ENCODE data around the gene CCDC187.

CCDC187 gene

GRCh38 chr9:136297016-136297691 is 6.7 kb downstream of the CCDC187 start:
- DNase-seq, result no peak

- DNase-seq, result no peak
These were observed 7.4 kb downstream of the CCDC187 start for GRCh38 chr9:136296434-136297015.

GRCh38 chr9:136295542-136296433 is 8.1 kb downstream of the CCDC187 start:
- DNase-seq, result no peak

- no peak for DNase-seq
These were observed 8.8 kb downstream of the CCDC187 start for GRCh38 chr9:136295055-136295454.

DNA sequence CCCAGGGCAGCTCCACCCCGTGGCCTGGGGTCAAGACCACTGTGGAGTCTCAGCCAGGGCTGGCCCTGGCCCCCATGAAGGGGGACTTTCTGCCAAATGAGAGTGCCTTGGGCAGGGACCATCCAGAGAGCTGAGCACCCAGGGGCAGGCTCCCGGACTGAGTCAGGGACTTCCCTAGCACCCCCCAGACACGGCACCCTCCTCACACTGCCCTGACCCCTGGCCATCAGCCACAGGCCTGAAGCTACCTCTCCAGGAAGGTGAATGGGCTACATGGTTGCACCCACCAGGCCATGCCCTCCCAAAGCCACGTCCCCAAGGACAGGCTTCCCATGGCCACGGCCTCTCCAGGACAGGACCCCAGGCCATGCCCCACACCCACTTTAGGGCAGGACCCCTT is 9.5 kb downstream of the CCDC187 start:
- DNase-seq, result no peak

DNA sequence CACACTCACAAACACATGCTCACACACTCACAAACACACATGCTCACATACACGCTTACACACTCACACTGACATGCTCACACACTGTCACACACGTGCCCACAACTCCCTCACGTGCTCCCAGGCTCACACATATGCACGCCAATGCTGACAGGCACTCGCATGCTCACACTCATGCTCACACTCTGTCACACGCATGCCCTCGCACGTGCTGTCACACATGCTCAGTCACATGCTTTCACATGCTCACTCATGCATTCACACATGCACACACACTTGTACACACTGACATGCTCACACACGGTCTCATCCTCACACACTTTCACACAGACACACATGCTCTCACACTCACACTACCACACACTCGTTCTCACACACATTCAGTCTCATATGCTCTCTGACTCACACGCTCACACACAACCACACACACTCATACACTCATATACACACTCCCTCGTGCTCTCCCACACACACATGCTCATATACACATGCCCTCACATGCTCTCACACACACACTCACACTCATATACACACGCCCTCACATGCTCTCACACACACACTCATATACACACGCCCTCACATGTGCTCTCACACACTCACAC is 10.3 kb downstream of the CCDC187 start:
- no peak for DNase-seq

- DNase-seq, result peak in 1 of 2 experiments; percentile 62
These were observed 11.1 kb downstream of the CCDC187 start for GRCh38 chr9:136292591-136293448.

- DNase-seq, result no peak
These were observed 11.8 kb downstream of the CCDC187 start for GRCh38 chr9:136292026-136292538.

DNA sequence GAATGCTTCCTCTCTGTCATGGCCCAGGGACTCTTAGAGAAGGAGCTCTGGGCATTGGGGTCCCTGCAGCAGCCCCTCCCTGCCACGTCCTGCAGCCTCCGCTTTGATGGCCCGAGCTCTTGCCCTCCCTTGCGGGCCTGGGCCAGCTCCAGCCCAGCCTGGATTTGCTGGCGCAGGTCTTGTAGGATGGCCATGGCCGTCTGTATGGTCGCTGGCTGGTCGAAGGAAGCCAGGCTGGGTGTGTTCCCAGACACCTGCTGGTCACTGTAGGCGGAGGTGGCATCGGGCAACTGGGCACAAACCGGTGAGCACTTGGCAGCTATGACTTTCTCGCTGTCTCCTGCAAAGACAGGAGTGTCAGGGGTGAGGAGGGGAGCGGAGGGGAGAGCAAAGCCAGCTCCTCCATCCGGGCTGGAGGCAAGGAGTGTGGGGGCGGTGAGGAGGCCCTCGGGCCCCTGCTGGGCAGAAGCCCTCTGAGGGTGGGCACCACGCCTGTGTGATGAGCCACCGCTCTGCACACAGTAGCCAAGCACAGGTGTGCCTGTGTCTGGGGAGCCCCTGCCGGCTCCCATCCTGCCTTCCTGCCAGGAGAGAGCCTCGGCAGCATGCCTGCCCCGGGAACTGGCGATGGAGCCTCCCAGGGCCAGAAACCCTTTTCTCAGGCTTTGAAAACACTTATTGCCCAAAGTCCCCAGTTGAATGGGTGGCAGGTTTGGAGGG is 12.4 kb downstream of the CCDC187 start:
- DNase-seq, result no peak

DNA sequence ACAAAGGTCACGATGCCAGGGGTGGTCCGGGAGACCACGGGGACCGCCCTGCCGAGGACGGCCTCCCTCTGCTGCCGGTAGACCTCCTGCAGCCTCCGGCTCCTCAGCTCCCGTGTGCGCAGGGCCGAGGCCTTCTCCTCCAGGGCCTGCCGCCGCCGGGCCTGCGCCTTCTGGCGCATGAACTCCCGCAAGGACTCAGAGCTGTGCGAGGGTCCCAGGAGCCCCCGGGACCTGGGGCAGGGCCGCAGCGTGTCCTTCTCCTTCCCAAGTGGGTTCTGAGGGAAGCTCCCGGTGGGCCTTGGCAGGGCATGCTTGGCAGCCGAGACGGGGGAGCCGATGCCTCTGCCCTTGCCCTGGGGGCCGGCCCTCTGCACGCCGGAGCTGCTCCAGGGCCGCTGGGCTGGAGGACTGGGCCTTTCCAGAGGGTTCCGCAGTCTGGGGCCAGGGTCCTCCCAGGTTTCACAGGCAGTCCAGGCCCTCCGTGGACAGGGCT is 13.3 kb downstream of the CCDC187 start:
- no peak for DNase-seq

DNA sequence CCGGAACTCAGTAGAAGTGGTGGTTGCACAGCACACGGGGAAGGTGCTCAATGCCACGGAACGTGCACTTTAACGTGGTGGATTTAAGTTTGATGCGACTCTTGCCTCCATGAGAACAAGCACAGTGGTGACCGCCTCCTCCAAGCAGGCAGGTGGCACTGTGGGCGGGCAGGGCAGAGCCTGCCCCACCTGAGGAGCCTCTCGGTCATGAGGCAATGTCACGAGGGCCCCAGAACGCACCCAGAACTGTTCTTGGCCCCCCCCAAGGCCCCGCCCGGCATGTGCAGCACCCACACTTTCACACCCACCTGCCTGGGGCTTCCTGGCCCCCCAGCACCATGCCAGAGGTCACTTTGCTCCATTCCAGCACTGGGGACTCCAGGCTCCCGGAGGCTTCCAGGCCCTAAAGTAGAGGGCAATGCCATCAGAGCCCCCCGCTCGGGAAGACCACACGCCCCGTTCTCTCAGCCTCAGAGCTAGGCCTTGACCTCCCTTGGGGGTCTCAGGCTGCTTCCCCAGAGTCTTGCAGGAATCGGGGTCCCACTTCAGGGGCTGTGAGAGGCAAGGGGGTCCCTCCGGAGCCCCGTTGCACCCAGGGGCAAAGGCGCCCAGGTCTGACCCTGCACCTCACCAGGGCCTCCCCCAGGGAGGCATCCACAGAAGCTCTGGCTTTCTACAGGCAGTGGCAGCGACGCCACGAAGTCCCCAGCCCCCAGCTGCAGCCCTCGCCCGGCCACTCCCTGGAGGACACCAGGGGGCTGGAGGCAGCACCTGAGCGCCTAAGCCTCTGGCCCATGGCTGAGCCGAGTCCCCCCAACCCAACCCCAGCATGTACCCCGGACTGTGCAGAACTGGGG is 14.0 kb downstream of the CCDC187 start:
- peak in 1 of 2 experiments; percentile 28 for DNase-seq

GRCh38 chr9:136287960-136288753 is 15.7 kb downstream of the CCDC187 start:
- no peak for DNase-seq

DNA sequence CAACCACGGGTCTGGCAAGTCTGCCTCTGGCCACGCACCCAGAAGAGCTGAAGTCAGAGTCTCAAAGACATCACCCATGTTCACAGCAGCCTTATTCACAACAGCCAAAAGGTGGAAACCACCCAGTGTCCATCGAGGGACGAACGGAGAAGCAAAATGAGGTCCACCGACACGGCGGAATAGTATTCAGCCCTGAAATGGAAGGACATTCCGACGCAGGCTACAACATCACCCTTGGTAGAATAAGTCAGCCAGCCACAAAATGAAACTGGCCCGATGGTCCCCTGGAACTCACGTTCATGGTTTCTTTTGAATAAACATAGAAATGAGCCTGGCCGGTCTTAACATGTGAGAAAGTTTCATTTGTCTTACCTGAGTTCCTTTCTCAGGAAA is 16.9 kb downstream of the CCDC187 start:
- DNase-seq, result no peak

- DNase-seq, result no peak
These were observed 17.4 kb downstream of the CCDC187 start for GRCh38 chr9:136286359-136286986.

- DNase-seq, result no peak
These were observed 18.2 kb downstream of the CCDC187 start for GRCh38 chr9:136285501-136286358.

DNA sequence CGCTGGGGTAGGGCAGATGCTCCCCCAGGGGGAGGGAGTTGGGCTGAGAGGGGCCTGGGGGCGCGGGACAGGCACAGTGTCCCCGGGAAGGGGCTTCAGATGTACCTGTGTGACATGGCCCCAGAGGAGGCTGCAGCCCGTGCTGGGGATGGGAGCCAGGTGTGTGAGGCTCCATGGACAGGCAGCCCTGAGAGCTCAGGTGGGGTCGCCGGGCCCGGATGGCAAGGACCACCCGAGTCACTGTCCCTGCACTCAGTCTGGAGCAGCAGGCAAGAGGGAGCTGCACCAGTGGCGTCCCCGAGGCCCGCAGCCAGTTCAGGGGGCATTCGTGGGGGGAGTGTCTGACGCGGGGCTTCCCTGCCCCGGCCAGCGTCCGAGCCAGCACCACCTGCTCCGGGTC is 18.9 kb downstream of the CCDC187 start:
- DNase-seq, result no peak

DNA sequence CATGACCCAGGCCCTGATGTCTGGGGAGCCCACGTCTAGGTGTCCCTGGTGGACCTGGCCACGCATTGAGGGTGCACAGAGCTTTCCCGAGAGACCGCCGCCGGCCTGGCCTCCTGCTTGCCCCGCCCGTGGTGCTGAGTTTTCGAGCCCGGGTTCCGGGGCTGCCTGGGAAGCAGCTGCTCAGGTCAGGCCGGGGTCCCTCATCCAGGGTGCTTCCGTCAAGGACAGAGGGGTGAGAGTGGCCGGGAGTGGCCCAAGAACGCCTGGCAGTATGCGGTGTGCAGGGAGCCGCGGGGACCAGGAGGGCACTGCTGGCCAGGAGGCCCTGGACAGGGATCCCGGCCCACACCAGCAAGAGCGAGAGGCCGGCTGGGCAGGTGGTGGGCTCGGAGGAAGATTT is 19.6 kb downstream of the CCDC187 start:
- DNase-seq, result no peak
